ENCODE measurements around the gene MED13L. TPM values are rescaled to one million over a fixed set of nuclear protein-coding genes. Genes with fewer than 3 reads are reported as not detected.

Gene MED13L
- total and polyA plus RNA-seq, 8 donors, result 10.3 to 93.8 (median 53.0) TPM

GRCh38 chr12:116174006-116174405, 103.5 kb downstream of the MED13L start:
- intact Hi-C loops (cut with DNase I), result no loop called here
- ATAC-seq (no peak), FAIRE-seq (no peak), DNase-seq (no peak)
- no peaks in the 10 kb centered on the region for H3K36me3 ChIP-seq
- H3K27me3 ChIP-seq, result no peaks in the 10 kb centered on the region
- H3K4me1 ChIP-seq, result peaks cover 6 to 25% (median 7%) of the 10 kb centered on the region in 3 donors
- H3K27ac ChIP-seq, result no peak overlapping the region
- H3K4me3 ChIP-seq, result no peak overlapping the region
- no peak for TF ChIP-seq CTCF (IDR thresholded peaks at IDR 0.05)
- WGBS, 2 donors, result 96 to 99% methylated on average over 3 of the region's 3 CpGs
- H3K9me3 ChIP-seq, result no peaks in the 10 kb centered on the region

- H3K4me1 ChIP-seq, result peaks cover 6 to 24% (median 7%) of the 10 kb centered on the region in 3 donors
- no peak for TF ChIP-seq CTCF (IDR thresholded peaks at IDR 0.05)
- H3K36me3 ChIP-seq, result no peaks in the 10 kb centered on the region
- intact Hi-C loops (cut with DNase I), result no loop called here
- H3K4me3 ChIP-seq, result no peak overlapping the region
- ATAC-seq (peak; percentile 53 to 64 (median 58)), FAIRE-seq (no peak), DNase-seq (no peak)
- no peaks in the 10 kb centered on the region for H3K9me3 ChIP-seq
- H3K27me3 ChIP-seq, result no peaks in the 10 kb centered on the region
- H3K27ac ChIP-seq, result no peak overlapping the region
- WGBS, 2 donors, result 60 to 73% methylated on average over 10 of the region's 10 CpGs
Measured at GRCh38 chr12:116172224-116172849, 105.2 kb downstream of the MED13L start.

GRCh38 chr12:116171549-116171948, 105.9 kb downstream of the MED13L start:
- no peak for TF ChIP-seq CTCF (IDR thresholded peaks at IDR 0.05)
- peaks cover 6 to 24% (median 9%) of the 10 kb centered on the region in 3 donors for H3K4me1 ChIP-seq
- DNase-seq, result no peak
- ATAC-seq, result peak; percentile 46 to 51 (median 49)
- no peaks in the 10 kb centered on the region for H3K36me3 ChIP-seq
- no peaks in the 10 kb centered on the region for H3K9me3 ChIP-seq
- no peak overlapping the region for H3K4me3 ChIP-seq
- WGBS, 2 donors, result 70 to 72% methylated on average over 3 of the region's 3 CpGs
- H3K27me3 ChIP-seq, result no peaks in the 10 kb centered on the region
- intact Hi-C loops (cut with DNase I), result no loop called here
- H3K27ac ChIP-seq, result peak overlapping the region in 1 of 4 donors; percentile 7
- FAIRE-seq, result no peak

- 95 to 96% methylated on average over 1 of the region's 1 CpG for WGBS, 2 donors
- Histone ChIP-seq H3K36me3 (no peaks in the 10 kb centered on the region), H3K27ac (no peak overlapping the region), H3K27me3 (no peaks in the 10 kb centered on the region), H3K9me3 (no peaks in the 10 kb centered on the region), H3K4me3 (no peak overlapping the region), H3K4me1 (peaks cover 12 to 35% (median 17%) of the 10 kb centered on the region in 3 donors)
- intact Hi-C loops (cut with DNase I), result no loop called here
- no peak for TF ChIP-seq CTCF (IDR thresholded peaks at IDR 0.05)
- FAIRE-seq (no peak), ATAC-seq (no peak), DNase-seq (no peak)
Measured at GRCh38 chr12:116169071-116169470, 108.4 kb downstream of the MED13L start.

GRCh38 chr12:116166306-116166705, 111.2 kb downstream of the MED13L start:
- H3K27ac ChIP-seq, result no peak overlapping the region
- FAIRE-seq (no peak), DNase-seq (no peak), ATAC-seq (no peak)
- intact Hi-C loops (cut with DNase I), result no loop called here
- no peak overlapping the region for H3K4me3 ChIP-seq
- peaks cover 8 to 32% (median 18%) of the 10 kb centered on the region in 3 donors for H3K4me1 ChIP-seq
- H3K9me3 ChIP-seq, result no peaks in the 10 kb centered on the region
- no peak for TF ChIP-seq CTCF (IDR thresholded peaks at IDR 0.05)
- 91 to 92% methylated on average over 5 of the region's 5 CpGs for WGBS, 2 donors
- H3K36me3 ChIP-seq, result no peaks in the 10 kb centered on the region
- no peaks in the 10 kb centered on the region for H3K27me3 ChIP-seq

Data from pancreas (tissue), 10 donors.